CD4-positive, alpha-beta T cell (primary cell): ENCODE measurements around the gene SFTA2. TPM values are rescaled to one million over a fixed set of nuclear protein-coding genes. Genes with fewer than 3 reads are reported as not detected.

Experiments
- ATAC-seq: fragments of 200-7000 bp; cut with Tn5 transposase; one replicate; pipeline ENCODE4 v1.10.0; 2022; ENCODE audit warnings: mild to moderate bottlenecking; ENCODE audit not compliant: poor library complexity
- CTCF ChIA-PET: fragments of 350-600 bp; sonication (Branson Sonifier 250); formaldehyde crosslinking; loops from one replicate; lab custom pipeline; 2021; ENCODE audit warnings: antibody characterized with exemption, inconsistent platforms; lab: Charles Lee
- POLR2A ChIA-PET: fragments of 350-600 bp; sonication (Branson Sonifier 250); formaldehyde crosslinking; loops from one replicate; lab custom pipeline; 2021; ENCODE audit warnings: antibody characterized with exemption, inconsistent platforms; lab: Charles Lee
- DNase-seq, 14 experiments: peaks; one replicate each; pipeline ENCODE4 v3.0.0-alpha.2; 2013 to 2020; ENCODE audit warnings: mixed read lengths in 2 of 14
- H3K27ac ChIP-seq, 2 donors: one replicate each; pipeline versions ENCODE4 v1.5.1 to v1.7.0; 2013; ENCODE audit warnings: low read length in 2 of 2, low read depth in 1 of 2, mild to moderate bottlenecking in 1 of 2
- H3K27me3 ChIP-seq, 2 experiments: 1 replicate in 1 of 2; 2 replicates in 1 of 2; pipeline versions ENCODE4 v1.6.1 to v1.7.0; 2013; ENCODE audit warnings: low read length in 2 of 2, control low read depth in 1 of 2, mild to moderate bottlenecking in 1 of 2, moderate library complexity in 1 of 2; ENCODE audit not compliant: insufficient read depth in 2 of 2, control insufficient read depth in 1 of 2
- H3K36me3 ChIP-seq: one replicate; pipeline ENCODE4 v1.6.1; 2013; ENCODE audit warnings: low read length, control low read depth; ENCODE audit not compliant: insufficient read depth
- H3K4me1 ChIP-seq: one replicate; pipeline ENCODE4 v1.6.1; 2013; ENCODE audit warnings: low read length, control low read depth; ENCODE audit not compliant: insufficient read depth
- H3K4me3 ChIP-seq: one replicate; pipeline ENCODE4 v1.5.1; 2013; ENCODE audit warnings: mild to moderate bottlenecking, low read length, moderate library complexity
- H3K9me3 ChIP-seq, 2 experiments: 1 replicate in 1 of 2; 2 replicates in 1 of 2; pipeline versions ENCODE4 v1.6.1 to v1.7.0; 2013; ENCODE audit warnings: low read length in 2 of 2, mild to moderate bottlenecking in 2 of 2, control low read depth in 1 of 2, moderate library complexity in 1 of 2; ENCODE audit not compliant: control insufficient read depth in 1 of 2, insufficient read depth in 1 of 2
- H3K27ac Mint-ChIP-seq: one replicate; pipeline ENCODE4 v1.8.0; 2020; ENCODE audit warnings: mixed read lengths
- H3K27me3 Mint-ChIP-seq: one replicate; pipeline ENCODE4 v1.8.0; 2021; ENCODE audit warnings: mixed read lengths
- H3K36me3 Mint-ChIP-seq: one replicate; pipeline ENCODE4 v1.8.0; 2021; ENCODE audit warnings: low read depth, mixed read lengths
- H3K4me1 Mint-ChIP-seq: one replicate; pipeline ENCODE4 v1.8.0; 2021; ENCODE audit warnings: low read depth, mixed read lengths
- H3K4me3 Mint-ChIP-seq: one replicate; pipeline ENCODE4 v1.8.0; 2020; ENCODE audit warnings: mild to moderate bottlenecking, mixed read lengths
- H3K9me3 Mint-ChIP-seq: one replicate; pipeline ENCODE4 v1.8.0; 2020; ENCODE audit warnings: mixed read lengths
- intact Hi-C, 2 experiments: fragments of 100-400 bp; cut with DNase I in 1 of 2; cut with micrococcal nuclease in 1 of 2; formaldehyde crosslinking; loops; one replicate each; pipeline versions ENCODE4 v1.15.1 to v1.9.0; 2023 to 2025; cut with DNase I, micrococcal nuclease
- total RNA-seq, 174 experiments: library from RNA in 2 of 174; stranded (reverse) in 2 of 174; gene quantifications; one replicate each; pipeline ENCODE4 v1.2.3 and lab custom pipeline; 2021 to 2026
- TF ChIP-seq, protein P1 (sequence below): fragments of 200-600 bp; IDR thresholded peaks from one replicate; pipeline ENCODE4 v1.8.0; 2022; ENCODE audit warnings: antibody characterized with exemption, mild to moderate bottlenecking

The SFTA2 gene
- total RNA-seq, 2 experiments from 2014 or later: not detected

GRCh38 chr6:30917487-30917886 lies 14.5 kb downstream of the SFTA2 start:
- Mint-ChIP-seq H3K36me3 (peaks cover 79% of the 10 kb centered on the region), H3K27ac (no peak overlapping the region), H3K4me1 (peaks cover 21% of the 10 kb centered on the region), H3K9me3 (no peaks in the 10 kb centered on the region), H3K27me3 (no peaks in the 10 kb centered on the region), H3K4me3 (no peak overlapping the region)
- H3K27ac ChIP-seq: no peak overlapping the region
- intact Hi-C loops: loop anchor here in 1 of 2 experiments (5.0 to 10.0 kb wide), 2 partner anchors 210 to 593 kb away; partner anchors contain the start of gene TRIM39
- ATAC-seq (no peak), DNase-seq (no peak)
- H3K4me1 ChIP-seq: peaks cover 19% of the 10 kb centered on the region
- POLR2A ChIA-PET: interaction anchor here (0.6 to 1.7 kb wide), 2 partner anchors 10 to 96 kb away, joined by 3 to 4 read pairs; partner anchors contain the start of gene GTF2H4
- H3K4me3 ChIP-seq: no peak overlapping the region
- H3K27me3 ChIP-seq: no peaks in the 10 kb centered on the region
- H3K9me3 ChIP-seq: no peaks in the 10 kb centered on the region
- CTCF ChIA-PET: no interaction called here
- H3K36me3 ChIP-seq: peaks cover 53% of the 10 kb centered on the region
- TF ChIP-seq, protein P1, sequence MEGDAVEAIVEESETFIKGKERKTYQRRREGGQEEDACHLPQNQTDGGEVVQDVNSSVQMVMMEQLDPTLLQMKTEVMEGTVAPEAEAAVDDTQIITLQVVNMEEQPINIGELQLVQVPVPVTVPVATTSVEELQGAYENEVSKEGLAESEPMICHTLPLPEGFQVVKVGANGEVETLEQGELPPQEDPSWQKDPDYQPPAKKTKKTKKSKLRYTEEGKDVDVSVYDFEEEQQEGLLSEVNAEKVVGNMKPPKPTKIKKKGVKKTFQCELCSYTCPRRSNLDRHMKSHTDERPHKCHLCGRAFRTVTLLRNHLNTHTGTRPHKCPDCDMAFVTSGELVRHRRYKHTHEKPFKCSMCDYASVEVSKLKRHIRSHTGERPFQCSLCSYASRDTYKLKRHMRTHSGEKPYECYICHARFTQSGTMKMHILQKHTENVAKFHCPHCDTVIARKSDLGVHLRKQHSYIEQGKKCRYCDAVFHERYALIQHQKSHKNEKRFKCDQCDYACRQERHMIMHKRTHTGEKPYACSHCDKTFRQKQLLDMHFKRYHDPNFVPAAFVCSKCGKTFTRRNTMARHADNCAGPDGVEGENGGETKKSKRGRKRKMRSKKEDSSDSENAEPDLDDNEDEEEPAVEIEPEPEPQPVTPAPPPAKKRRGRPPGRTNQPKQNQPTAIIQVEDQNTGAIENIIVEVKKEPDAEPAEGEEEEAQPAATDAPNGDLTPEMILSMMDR: no peak

GRCh38 chr6:30917041-30917440 lies 14.9 kb downstream of the SFTA2 start:
- H3K4me1 Mint-ChIP-seq: peaks cover 21% of the 10 kb centered on the region
- TF ChIP-seq, protein P1: no peak
- Histone ChIP-seq H3K27me3 (no peaks in the 10 kb centered on the region), H3K36me3 (peaks cover 51% of the 10 kb centered on the region), H3K4me1 (peaks cover 19% of the 10 kb centered on the region), H3K4me3 (no peak overlapping the region), H3K9me3 (no peaks in the 10 kb centered on the region), H3K27ac (no peak overlapping the region)
- H3K9me3 Mint-ChIP-seq: no peaks in the 10 kb centered on the region
- H3K4me3 Mint-ChIP-seq: no peak overlapping the region
- intact Hi-C loops: loop anchor here in 1 of 2 experiments (5.0 to 10.0 kb wide), 2 partner anchors 210 to 592 kb away; partner anchors contain the start of gene TRIM39
- H3K36me3 Mint-ChIP-seq: peaks cover 79% of the 10 kb centered on the region
- no peak overlapping the region for H3K27ac Mint-ChIP-seq
- H3K27me3 Mint-ChIP-seq: no peaks in the 10 kb centered on the region
- CTCF ChIA-PET: no interaction called here
- POLR2A ChIA-PET: interaction anchor here (0.6 to 1.7 kb wide), 2 partner anchors 9 to 96 kb away, joined by 3 to 4 read pairs; partner anchors contain the start of gene GTF2H4
- DNase-seq (no peak), ATAC-seq (no peak)

GRCh38 chr6:30915591-30915946 lies 16.4 kb downstream of the SFTA2 start:
- TF ChIP-seq, protein P1: peak; percentile 48
- ATAC-seq (no peak), DNase-seq (peak in 4 of 14 experiments; percentile 7 to 56 (median 55))
- POLR2A ChIA-PET: interaction anchor here (0.6 to 1.7 kb wide), 5 partner anchors 8 to 695 kb away, joined by 3 to 4 read pairs (median 3); partner anchors contain the start of gene GTF2H4
- Histone ChIP-seq H3K4me3 (no peak overlapping the region), H3K36me3 (peaks cover 51% of the 10 kb centered on the region), H3K27me3 (no peaks in the 10 kb centered on the region), H3K27ac (no peak overlapping the region), H3K9me3 (no peaks in the 10 kb centered on the region), H3K4me1 (peaks cover 19% of the 10 kb centered on the region)
- peaks cover 21% of the 10 kb centered on the region for H3K4me1 Mint-ChIP-seq
- intact Hi-C loops: loop anchor here (1.0 to 10.0 kb wide), 4 partner anchors 154 to 591 kb away; partner anchors contain the start of gene TRIM39 (in 1 of the 2)
- CTCF ChIA-PET: interaction anchor here (1.0 to 2.8 kb wide), 4 partner anchors 129 to 172 kb away, joined by 3 to 10 read pairs (median 4); no protein-coding TSS in a partner anchor
- H3K27me3 Mint-ChIP-seq: no peaks in the 10 kb centered on the region
- H3K36me3 Mint-ChIP-seq: peaks cover 79% of the 10 kb centered on the region
- H3K4me3 Mint-ChIP-seq: peak overlapping the region; percentile 96
- H3K9me3 Mint-ChIP-seq: no peaks in the 10 kb centered on the region
- H3K27ac Mint-ChIP-seq: peak overlapping the region; percentile 40
